LNCaP clone FGC (cell line): Measurements from ENCODE around the gene NAPG.

Experiments
- DNase-seq: peaks from one replicate; pipeline ENCODE4 v3.0.0-alpha.2; 2011; ENCODE audit warnings: low read depth
- H3K4me3 ChIP-seq: 2 replicates; pipeline ENCODE4 v1.5.1; 2011; ENCODE audit warnings: mild to moderate bottlenecking, low read depth, low read length, control low read depth
- TF ChIP-seq, protein P1 (sequence below): IDR thresholded peaks from 2 replicates; pipeline ENCODE4 v1.5.1; 2012; ENCODE audit warnings: mild to moderate bottlenecking; ENCODE audit not compliant: control insufficient read depth, insufficient read depth; ENCODE audit errors: extremely low read depth

Gene NAPG

GRCh38 chr18:10514082-10514481 lies 11.7 kb upstream of the NAPG start:
- TF ChIP-seq, protein P1, sequence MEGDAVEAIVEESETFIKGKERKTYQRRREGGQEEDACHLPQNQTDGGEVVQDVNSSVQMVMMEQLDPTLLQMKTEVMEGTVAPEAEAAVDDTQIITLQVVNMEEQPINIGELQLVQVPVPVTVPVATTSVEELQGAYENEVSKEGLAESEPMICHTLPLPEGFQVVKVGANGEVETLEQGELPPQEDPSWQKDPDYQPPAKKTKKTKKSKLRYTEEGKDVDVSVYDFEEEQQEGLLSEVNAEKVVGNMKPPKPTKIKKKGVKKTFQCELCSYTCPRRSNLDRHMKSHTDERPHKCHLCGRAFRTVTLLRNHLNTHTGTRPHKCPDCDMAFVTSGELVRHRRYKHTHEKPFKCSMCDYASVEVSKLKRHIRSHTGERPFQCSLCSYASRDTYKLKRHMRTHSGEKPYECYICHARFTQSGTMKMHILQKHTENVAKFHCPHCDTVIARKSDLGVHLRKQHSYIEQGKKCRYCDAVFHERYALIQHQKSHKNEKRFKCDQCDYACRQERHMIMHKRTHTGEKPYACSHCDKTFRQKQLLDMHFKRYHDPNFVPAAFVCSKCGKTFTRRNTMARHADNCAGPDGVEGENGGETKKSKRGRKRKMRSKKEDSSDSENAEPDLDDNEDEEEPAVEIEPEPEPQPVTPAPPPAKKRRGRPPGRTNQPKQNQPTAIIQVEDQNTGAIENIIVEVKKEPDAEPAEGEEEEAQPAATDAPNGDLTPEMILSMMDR: no peak
- DNase-seq: no peak

GRCh38 chr18:10514601-10515000 lies 11.2 kb upstream of the NAPG start:
- no peak overlapping the region for H3K4me3 ChIP-seq
- no peak for DNase-seq
- TF ChIP-seq, protein P1: no peak

More at GRCh38 chr18:10514082-10514481, 11.7 kb upstream of the NAPG start:
- no peak overlapping the region for H3K4me3 ChIP-seq

DNA sequence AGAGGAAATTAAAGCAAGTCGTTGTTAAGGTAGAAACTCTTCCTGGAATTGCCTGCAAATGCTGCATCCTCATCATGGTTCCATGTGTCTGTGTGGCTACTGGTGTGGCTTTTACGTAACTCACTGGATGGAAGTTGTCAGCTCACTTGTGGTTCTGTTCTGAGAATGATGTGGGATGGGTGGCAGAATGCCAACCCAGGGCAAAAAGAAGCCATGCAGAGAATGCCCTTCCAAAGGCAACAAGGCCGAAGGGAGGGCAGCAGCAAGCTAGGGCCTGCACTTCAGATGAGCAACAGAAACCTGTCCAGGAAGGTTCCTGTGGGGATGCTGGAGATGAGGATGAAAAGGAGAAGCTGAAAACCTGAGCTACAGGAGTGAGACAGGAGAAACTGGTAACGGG lies 10.4 kb upstream of the NAPG start:
- no peak overlapping the region for H3K4me3 ChIP-seq
- no peak for DNase-seq
- TF ChIP-seq, protein P1: no peak

GRCh38 chr18:10516078-10516477 lies 9.7 kb upstream of the NAPG start:
- no peak overlapping the region for H3K4me3 ChIP-seq
- no peak for DNase-seq
- TF ChIP-seq, protein P1: no peak

DNA sequence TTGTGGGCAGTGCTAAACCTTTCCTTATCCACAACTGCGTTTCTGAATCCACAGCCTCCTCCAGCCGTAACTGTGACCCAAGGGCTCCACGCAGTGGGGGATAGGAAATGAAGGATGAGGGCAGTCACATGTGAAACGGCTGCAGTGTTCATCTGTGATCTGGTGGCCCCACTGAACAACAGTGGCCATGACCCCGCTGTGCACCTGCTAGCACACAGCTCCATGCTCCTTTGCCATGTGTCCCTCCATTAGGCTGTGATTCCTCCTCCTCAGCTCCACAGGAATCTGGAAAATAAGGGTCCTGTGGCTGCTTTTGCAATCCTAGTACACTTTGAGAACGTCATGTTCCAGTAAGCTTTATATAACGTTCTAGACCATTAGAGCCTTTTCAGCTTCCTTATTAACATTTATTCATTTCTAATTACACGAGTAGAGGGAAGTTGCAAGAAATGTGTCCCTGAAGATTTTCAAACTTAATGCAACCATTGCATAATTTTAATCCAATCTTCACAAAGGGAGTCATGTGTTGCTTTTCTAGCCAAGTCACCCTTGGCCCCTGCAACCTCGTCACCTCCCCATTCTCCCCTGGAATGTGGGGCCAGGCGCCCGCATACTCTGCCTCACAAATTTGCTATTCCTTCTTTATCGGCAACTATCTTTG lies 7.1 kb upstream of the NAPG start:
- H3K4me3 ChIP-seq: no peak overlapping the region
- DNase-seq: no peak
- TF ChIP-seq, protein P1: peak; percentile 25; the same call in 1 of the 2 replicates

- H3K4me3 ChIP-seq: no peak overlapping the region
- TF ChIP-seq, protein P1: no peak
- DNase-seq: no peak
Observed at GRCh38 chr18:10519366-10519765, 6.5 kb upstream of the NAPG start.

GRCh38 chr18:10519999-10520935 lies 5.6 kb upstream of the NAPG start:
- peak; percentile 85 for DNase-seq
- TF ChIP-seq, protein P1: peak; percentile 95
- no peak overlapping the region for H3K4me3 ChIP-seq
